Progenitor cell of endocrine pancreas (in vitro differentiated cells): ENCODE measurements around the gene EYA4. TPM values are rescaled to one million over a fixed set of nuclear protein-coding genes. Genes with fewer than 3 reads are reported as not detected.

ENCODE experiments used
- DNase-seq: peaks from one replicate; pipeline ENCODE4 v3.0.0; 2021; ENCODE audit warnings: low spot score; ENCODE audit not compliant: unreplicated experiment
- H3K27ac Mint-ChIP-seq: 2 replicates; pipeline ENCODE4 v1.8.0; 2021; ENCODE audit warnings: mild to moderate bottlenecking, moderate library complexity, mixed read lengths
- H3K27me3 Mint-ChIP-seq: 2 replicates; pipeline ENCODE4 v1.8.0; 2021; ENCODE audit warnings: mixed read lengths
- H3K36me3 Mint-ChIP-seq: 2 replicates; pipeline ENCODE4 v1.8.0; 2022; ENCODE audit warnings: mixed read lengths; ENCODE audit not compliant: insufficient read depth
- H3K4me1 Mint-ChIP-seq: 2 replicates; pipeline ENCODE4 v1.8.0; 2021; ENCODE audit warnings: low read depth, mixed read lengths
- H3K4me3 Mint-ChIP-seq: 2 replicates; pipeline ENCODE4 v1.8.0; 2021; ENCODE audit warnings: low read depth, mild to moderate bottlenecking, moderate library complexity, mixed read lengths
- H3K9me3 Mint-ChIP-seq: 2 replicates; pipeline ENCODE4 v1.8.0; 2021; ENCODE audit warnings: low read depth, mixed read lengths
- total RNA-seq: library from RNA; stranded (reverse); gene quantifications from 2 replicates; pipeline ENCODE4 v1.2.1, GENCODE V29; 2021
- TF ChIP-seq, protein P1 (sequence below): fragments of 200-600 bp; sonication (generic); IDR thresholded peaks from one replicate; pipeline ENCODE4 v1.5.0; 2021; ENCODE audit warnings: antibody characterized with exemption, mild to moderate bottlenecking; ENCODE audit not compliant: unreplicated experiment

Gene EYA4
- total RNA-seq, 1 donor from 2014 or later, result 0.41 TPM

DNA sequence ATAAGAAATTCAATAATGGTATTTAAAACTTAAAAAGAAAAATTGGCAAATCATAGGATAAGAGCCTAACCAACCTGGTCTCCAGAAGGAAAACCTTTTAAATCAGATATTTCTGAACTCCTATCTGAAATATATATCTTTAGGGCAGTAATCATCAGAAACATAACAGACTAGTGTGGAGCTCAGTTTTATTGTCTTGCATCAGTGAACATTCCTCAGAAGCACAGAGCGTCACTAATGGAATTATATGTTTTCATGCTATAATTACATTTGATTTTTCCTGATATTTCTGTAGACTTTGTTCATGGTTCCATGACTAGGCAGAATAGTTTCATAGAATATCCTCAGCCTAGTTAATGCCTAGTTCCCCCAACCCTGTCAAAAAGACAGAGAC is 262.2 kb downstream of the EYA4 start:
- Mint-ChIP-seq H3K27ac (no peak overlapping the region), H3K9me3 (no peaks in the 10 kb centered on the region), H3K27me3 (peaks cover 2% of the 10 kb centered on the region), H3K4me3 (no peak overlapping the region), H3K36me3 (no peaks in the 10 kb centered on the region), H3K4me1 (peaks cover 2% of the 10 kb centered on the region)
- TF ChIP-seq, protein P1, sequence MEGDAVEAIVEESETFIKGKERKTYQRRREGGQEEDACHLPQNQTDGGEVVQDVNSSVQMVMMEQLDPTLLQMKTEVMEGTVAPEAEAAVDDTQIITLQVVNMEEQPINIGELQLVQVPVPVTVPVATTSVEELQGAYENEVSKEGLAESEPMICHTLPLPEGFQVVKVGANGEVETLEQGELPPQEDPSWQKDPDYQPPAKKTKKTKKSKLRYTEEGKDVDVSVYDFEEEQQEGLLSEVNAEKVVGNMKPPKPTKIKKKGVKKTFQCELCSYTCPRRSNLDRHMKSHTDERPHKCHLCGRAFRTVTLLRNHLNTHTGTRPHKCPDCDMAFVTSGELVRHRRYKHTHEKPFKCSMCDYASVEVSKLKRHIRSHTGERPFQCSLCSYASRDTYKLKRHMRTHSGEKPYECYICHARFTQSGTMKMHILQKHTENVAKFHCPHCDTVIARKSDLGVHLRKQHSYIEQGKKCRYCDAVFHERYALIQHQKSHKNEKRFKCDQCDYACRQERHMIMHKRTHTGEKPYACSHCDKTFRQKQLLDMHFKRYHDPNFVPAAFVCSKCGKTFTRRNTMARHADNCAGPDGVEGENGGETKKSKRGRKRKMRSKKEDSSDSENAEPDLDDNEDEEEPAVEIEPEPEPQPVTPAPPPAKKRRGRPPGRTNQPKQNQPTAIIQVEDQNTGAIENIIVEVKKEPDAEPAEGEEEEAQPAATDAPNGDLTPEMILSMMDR, result no peak
- DNase-seq, result no peak

DNA sequence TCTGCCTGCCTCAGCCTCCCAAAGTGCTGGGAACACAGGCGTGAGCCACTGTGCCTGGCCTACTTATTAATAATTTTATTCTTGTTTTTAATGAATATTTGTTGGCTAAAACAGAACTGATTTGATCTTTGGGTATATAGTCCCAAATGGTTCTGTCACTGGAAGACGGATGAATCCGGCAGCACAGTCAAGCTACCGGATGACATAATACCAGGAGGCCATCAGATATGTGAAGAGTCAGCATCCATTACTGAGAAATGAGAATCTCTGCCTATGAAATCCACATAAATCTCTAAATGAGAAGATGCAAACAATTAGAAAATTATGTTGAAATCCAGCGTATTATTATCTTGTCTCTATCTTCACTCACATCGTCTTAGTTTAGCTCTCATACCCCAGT is 263.0 kb downstream of the EYA4 start:
- H3K27ac Mint-ChIP-seq, result no peak overlapping the region
- H3K9me3 Mint-ChIP-seq, result no peaks in the 10 kb centered on the region
- peaks cover 2% of the 10 kb centered on the region for H3K27me3 Mint-ChIP-seq
- H3K4me3 Mint-ChIP-seq, result no peak overlapping the region
- TF ChIP-seq, protein P1, result no peak
- H3K36me3 Mint-ChIP-seq, result no peaks in the 10 kb centered on the region
- peaks cover 2% of the 10 kb centered on the region for H3K4me1 Mint-ChIP-seq
- DNase-seq, result no peak

DNA sequence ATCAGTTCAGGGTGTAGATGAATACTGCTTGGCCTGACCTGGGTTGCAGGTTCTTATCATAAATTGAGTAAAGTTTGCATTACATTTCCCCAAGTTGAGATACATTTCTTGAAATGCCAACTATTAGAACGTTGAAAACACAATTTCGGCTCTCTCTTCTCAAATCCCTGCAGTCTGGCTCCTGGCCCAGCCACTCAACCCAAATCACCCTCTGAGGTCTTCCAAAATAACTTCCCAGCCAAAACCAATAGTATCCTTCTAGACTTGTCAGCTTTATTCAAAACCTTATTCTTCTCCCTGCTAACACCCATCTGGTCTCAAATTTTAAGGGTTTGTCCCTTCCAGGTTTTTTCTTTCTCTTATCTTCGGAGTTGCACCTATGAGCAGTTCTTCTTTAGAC is 263.6 kb downstream of the EYA4 start:
- TF ChIP-seq, protein P1, result no peak
- DNase-seq, result no peak
- H3K4me1 Mint-ChIP-seq, result peaks cover 2% of the 10 kb centered on the region
- no peaks in the 10 kb centered on the region for H3K36me3 Mint-ChIP-seq
- H3K27me3 Mint-ChIP-seq, result peaks cover 2% of the 10 kb centered on the region
- no peaks in the 10 kb centered on the region for H3K9me3 Mint-ChIP-seq
- H3K4me3 Mint-ChIP-seq, result no peak overlapping the region
- no peak overlapping the region for H3K27ac Mint-ChIP-seq

DNA sequence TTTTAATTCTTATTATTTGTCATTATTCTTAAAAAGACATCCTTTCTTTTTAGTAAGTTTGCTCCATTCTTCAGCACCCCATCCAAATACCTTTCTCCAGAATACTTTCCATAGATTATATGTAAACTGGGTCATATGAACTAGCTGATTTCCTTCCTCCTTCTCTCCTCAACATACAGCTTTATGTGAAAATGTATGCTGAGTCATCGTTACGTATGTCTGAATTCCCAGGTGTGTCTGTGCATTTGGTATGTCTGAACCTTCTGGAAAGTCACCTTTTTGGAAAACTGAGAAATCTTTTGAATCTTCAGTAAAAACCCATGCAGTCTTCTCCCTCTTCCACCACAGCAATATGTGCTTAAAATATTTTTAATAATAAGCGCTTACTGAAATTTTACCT is 264.5 kb downstream of the EYA4 start:
- peaks cover 2% of the 10 kb centered on the region for H3K4me1 Mint-ChIP-seq
- H3K27me3 Mint-ChIP-seq, result peaks cover 2% of the 10 kb centered on the region
- TF ChIP-seq, protein P1, result no peak
- H3K4me3 Mint-ChIP-seq, result no peak overlapping the region
- DNase-seq, result no peak
- H3K27ac Mint-ChIP-seq, result no peak overlapping the region
- no peaks in the 10 kb centered on the region for H3K36me3 Mint-ChIP-seq
- no peaks in the 10 kb centered on the region for H3K9me3 Mint-ChIP-seq

DNA sequence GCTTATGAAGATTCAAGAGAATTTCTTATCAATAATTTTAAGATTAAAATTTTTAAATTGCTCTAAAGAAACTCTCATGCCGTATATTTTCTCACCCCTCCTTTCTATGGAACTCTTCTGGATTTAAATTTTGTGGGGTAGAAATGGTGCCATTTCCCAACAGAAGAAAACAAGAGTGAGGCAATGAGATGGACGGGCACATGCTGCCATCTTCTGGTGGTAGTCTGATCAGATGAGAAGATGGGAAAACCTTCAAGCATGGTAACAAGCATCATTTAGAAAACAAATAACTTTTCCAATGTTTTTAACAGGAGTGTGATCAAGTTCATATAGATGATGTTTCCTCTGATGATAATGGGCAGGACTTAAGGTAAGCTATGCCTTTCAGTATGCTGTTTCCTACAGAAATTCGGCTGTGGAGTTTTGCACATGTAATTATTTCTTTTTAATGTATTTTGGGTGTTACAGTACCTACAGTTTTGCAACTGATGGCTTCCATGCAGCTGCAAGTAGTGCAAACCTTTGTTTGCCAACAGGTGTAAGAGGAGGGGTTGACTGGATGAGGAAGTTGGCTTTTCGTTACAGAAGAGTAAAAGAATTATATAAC is 271.4 kb downstream of the EYA4 start:
- TF ChIP-seq, protein P1, result peak; percentile 81
- no peaks in the 10 kb centered on the region for H3K9me3 Mint-ChIP-seq
- peak; percentile 31 for DNase-seq
- no peaks in the 10 kb centered on the region for H3K27me3 Mint-ChIP-seq
- H3K27ac Mint-ChIP-seq, result no peak overlapping the region
- no peak overlapping the region for H3K4me3 Mint-ChIP-seq
- no peaks in the 10 kb centered on the region for H3K4me1 Mint-ChIP-seq
- H3K36me3 Mint-ChIP-seq, result no peaks in the 10 kb centered on the region
